H1 (cell line): Measurements from ENCODE around the gene LARP1. TPM values are rescaled to one million over a fixed set of nuclear protein-coding genes. Genes with fewer than 3 reads are reported as not detected.
A peak's percentile ranks its signal among the peaks of the same experiment; 100 is the strongest.

Source experiments
- CTCF ChIA-PET: fragments of 300-600 bp; sonication (Branson Sonifier 250); formaldehyde crosslinking; loops from one replicate; lab custom pipeline; 2021; ENCODE audit not compliant: partially characterized antibody; lab: Charles Lee
- POLR2A ChIA-PET: fragments of 300-600 bp; sonication (Branson Sonifier 250); formaldehyde crosslinking; loops from one replicate; lab custom pipeline; 2021; ENCODE audit warnings: inconsistent platforms; ENCODE audit not compliant: partially characterized antibody; lab: Charles Lee
- DNase-seq, 2 experiments: peaks; one replicate each; pipeline versions ENCODE4 v3.0.0 to v3.0.0-alpha.2; 2010 to 2022; ENCODE audit warnings: low spot score in 2 of 2, low read depth in 1 of 2, mixed read lengths in 1 of 2
- FAIRE-seq: peaks from 2 replicates; lab custom pipeline; 2011; peaks lifted over from hg19 to GRCh38; lab: Jason Lieb, UNC
- H2AFZ ChIP-seq: 2 replicates; pipeline ENCODE4 v1.8.1; 2012; ENCODE audit warnings: low read length, inconsistent platforms
- H2AK5ac ChIP-seq: 2 replicates; pipeline ENCODE4 v1.6.1; 2013; ENCODE audit warnings: low read depth, low read length
- H2BK120ac ChIP-seq: replicated peaks from 2 replicates; pipeline ENCODE3; 2013; ENCODE audit warnings: low read depth, low read length, inconsistent platforms
- H2BK12ac ChIP-seq: 2 replicates; pipeline ENCODE4 v1.6.1; 2013; ENCODE audit warnings: low read depth, low read length
- H2BK15ac ChIP-seq: 2 replicates; pipeline ENCODE4 v1.6.1; 2013; ENCODE audit warnings: low read length
- H2BK20ac ChIP-seq: 2 replicates; pipeline ENCODE4 v1.6.1; 2013; ENCODE audit warnings: low read length
- H2BK5ac ChIP-seq: 2 replicates; pipeline ENCODE4 v1.6.1; 2013; ENCODE audit warnings: low read depth, low read length
- H3K14ac ChIP-seq: 2 replicates; pipeline ENCODE4 v1.6.1; 2013; ENCODE audit warnings: inconsistent platforms; ENCODE audit not compliant: insufficient read length
- H3K18ac ChIP-seq: 2 replicates; pipeline ENCODE4 v1.6.1; 2013; ENCODE audit warnings: low read length; ENCODE audit errors: extremely low read depth
- H3K23ac ChIP-seq: 2 replicates; pipeline ENCODE4 v1.6.1; 2013; ENCODE audit warnings: inconsistent platforms; ENCODE audit not compliant: insufficient read length
- H3K23me2 ChIP-seq: 2 replicates; pipeline ENCODE4 v1.6.1; 2013; ENCODE audit warnings: low read depth, low read length
- H3K27ac ChIP-seq: 2 replicates; pipeline ENCODE4 v1.6.1; 2011; ENCODE audit warnings: low read depth, low read length, inconsistent platforms
- H3K27me3 ChIP-seq, 4 experiments: replicated peaks in 1 of 4; 1 replicate in 1 of 4; 2 replicates in 3 of 4; pipeline versions ENCODE4 v1.6.1 to v1.8.1; 2011 to 2013; ENCODE audit warnings: low read length in 3 of 4, mild to moderate bottlenecking in 3 of 4, inconsistent platforms in 2 of 4, mixed read lengths in 2 of 4, moderate library complexity in 1 of 4; ENCODE audit not compliant: control insufficient read depth in 3 of 4, insufficient read depth in 3 of 4; ENCODE audit errors: extremely low read depth in 1 of 4
- H3K36me3 ChIP-seq, 4 experiments: 2 replicates each; pipeline versions ENCODE4 v1.6.1 to v1.8.1; 2011 to 2013; ENCODE audit warnings: mild to moderate bottlenecking in 4 of 4, low read length in 3 of 4, moderate library complexity in 2 of 4, control low read depth in 1 of 4, inconsistent platforms in 1 of 4; ENCODE audit not compliant: insufficient read depth in 4 of 4, control insufficient read depth in 2 of 4
- H3K4ac ChIP-seq: replicated peaks from 2 replicates; pipeline ENCODE3; 2013; ENCODE audit warnings: low read length, low read depth, mixed read lengths, inconsistent platforms; ENCODE audit not compliant: insufficient read length
- H3K4me1 ChIP-seq, 4 experiments: replicated peaks in 1 of 4; 1 replicate in 1 of 4; 2 replicates in 3 of 4; pipeline versions ENCODE4 v1.6.1 to v1.8.1; 2011 to 2013; ENCODE audit warnings: low read length in 3 of 4, inconsistent platforms in 2 of 4, mixed read lengths in 1 of 4; ENCODE audit not compliant: insufficient read depth in 4 of 4, control insufficient read depth in 3 of 4
- H3K4me2 ChIP-seq, 2 experiments: 2 replicates each; pipeline versions ENCODE4 v1.6.1 to v1.8.1; 2011 to 2013; ENCODE audit warnings: low read depth in 2 of 2, low read length in 2 of 2, control low read depth in 1 of 2, inconsistent platforms in 1 of 2, mild to moderate bottlenecking in 1 of 2; ENCODE audit not compliant: insufficient read depth in 1 of 2
- H3K4me3 ChIP-seq, 4 experiments: fragments of 200-600, 300-600 bp in 1 of 4; sonication (generic), shearing (Covaris generic), sonication (Bioruptor Twin) in 1 of 4; 2 replicates each; pipeline versions ENCODE4 v1.5.1 to v1.8.1; 2011 to 2016; ENCODE audit warnings: low read length in 4 of 4, low read depth in 3 of 4, control low read depth in 2 of 4, inconsistent platforms in 2 of 4, mild to moderate bottlenecking in 2 of 4, mixed read lengths in 1 of 4, moderate library complexity in 1 of 4; ENCODE audit not compliant: insufficient read depth in 2 of 4; ENCODE audit errors: extremely low read depth in 1 of 4
- H3K56ac ChIP-seq: replicated peaks from 2 replicates; pipeline ENCODE3; 2013; ENCODE audit warnings: low read depth, mild to moderate bottlenecking, mixed read lengths, low read length, inconsistent platforms; ENCODE audit not compliant: insufficient read length
- H3K79me1 ChIP-seq: 2 replicates; pipeline ENCODE4 v1.6.1; 2013; ENCODE audit warnings: low read depth, low read length, control low read depth
- H3K79me2 ChIP-seq, 2 experiments: 2 replicates each; pipeline versions ENCODE4 v1.6.1 to v1.8.1; 2012 to 2013; ENCODE audit warnings: low read length in 2 of 2, mild to moderate bottlenecking in 2 of 2, inconsistent platforms in 1 of 2; ENCODE audit not compliant: insufficient read depth in 2 of 2, control insufficient read depth in 1 of 2
- H3K9ac ChIP-seq, 4 experiments: replicated peaks in 1 of 4; 1 replicate in 1 of 4; 2 replicates in 3 of 4; pipeline versions ENCODE4 v1.6.1 to v1.8.1; 2011 to 2013; ENCODE audit warnings: low read depth in 3 of 4, low read length in 3 of 4, control low read depth in 2 of 4, mild to moderate bottlenecking in 2 of 4, moderate library complexity in 2 of 4, inconsistent platforms in 1 of 4; ENCODE audit errors: extremely low read depth in 1 of 4
- H3K9me3 ChIP-seq, 2 experiments: 2 replicates each; pipeline versions ENCODE4 v1.6.1 to v1.8.1; 2012 to 2013; ENCODE audit warnings: mild to moderate bottlenecking in 2 of 2, moderate library complexity in 2 of 2, control low read depth in 1 of 2, inconsistent platforms in 1 of 2, low read depth in 1 of 2, low read length in 1 of 2, mixed read lengths in 1 of 2; ENCODE audit not compliant: insufficient read depth in 2 of 2
- H4K20me1 ChIP-seq, 2 experiments: replicated peaks in 1 of 2; 2 replicates each; pipeline versions ENCODE3 to v1.8.1; 2011 to 2013; ENCODE audit warnings: inconsistent platforms in 2 of 2, low read length in 2 of 2, mild to moderate bottlenecking in 1 of 2; ENCODE audit not compliant: insufficient read depth in 2 of 2, control insufficient read depth in 1 of 2
- H4K5ac ChIP-seq: 2 replicates; pipeline ENCODE4 v1.6.1; 2013; ENCODE audit warnings: low read length, low read depth, mixed read lengths, inconsistent platforms; ENCODE audit not compliant: insufficient read length
- H4K8ac ChIP-seq: 2 replicates; pipeline ENCODE4 v1.8.0; 2013; ENCODE audit warnings: mild to moderate bottlenecking, moderate library complexity, low read length, inconsistent platforms; ENCODE audit not compliant: insufficient read depth; ENCODE audit errors: extremely low read depth
- H4K91ac ChIP-seq: replicated peaks from 2 replicates; pipeline ENCODE3; 2013; ENCODE audit warnings: low read length, mixed read lengths, inconsistent platforms; ENCODE audit not compliant: insufficient read length
- KDM4A ChIP-seq: IDR thresholded peaks from one replicate; pipeline ENCODE4 v1.7.1; 2012; ENCODE audit warnings: low read depth, mild to moderate bottlenecking, moderate library complexity, low read length, inconsistent platforms; ENCODE audit not compliant: severe bottlenecking
- RAD21 ChIP-seq, 2 experiments: IDR thresholded peaks in 1 of 2; conservative IDR thresholded peaks in 1 of 2; 2 replicates each; pipeline ENCODE4 v1.6.1; 2011; ENCODE audit warnings: low read depth in 2 of 2, low read length in 2 of 2, improper control_type of control experiment in 1 of 2, inconsistent platforms in 1 of 2, mild to moderate bottlenecking in 1 of 2, moderate library complexity in 1 of 2
- TAF7 ChIP-seq: optimal IDR thresholded peaks from 2 replicates; pipeline ENCODE3; 2011; ENCODE audit warnings: low read depth, mild to moderate bottlenecking, inconsistent platforms, low read length, moderate library complexity, borderline replicate concordance
- WGBS, 2 experiments: shearing (Covaris generic) in 1 of 2; methylation state at CpG; one replicate each; pipeline versions ENCODE4 v1.1.6 to v1.1.7; 2013 to 2015; ENCODE audit warnings: low lambda C conversion rate in 2 of 2, mixed read lengths in 2 of 2, inconsistent platforms in 1 of 2, low coverage in 1 of 2, missing lambda C conversion rate in 1 of 2; ENCODE audit not compliant: insufficient replicate concordance in 2 of 2, insufficient coverage in 1 of 2, insufficient read length in 1 of 2; ENCODE audit errors: extremely low coverage in 1 of 2, missing lambda C conversion rate in 1 of 2; 5-methylcytosine and 5-hydroxymethylcytosine counted together
- long read RNA-seq, 2 experiments: library from RNA in 1 of 2; library from capped mRNA in 1 of 2; stranded (forward); transcript quantifications; one replicate each; pipeline ENCODE4 v2.0.0, GENCODE V29; 2021; ENCODE audit warnings: inconsistent platforms in 1 of 2
- polyA minus RNA-seq, 3 experiments: library from RNA; depleted of rRNA, polyadenylated mRNA; stranded (reverse); fragments of >200 nt; gene quantifications; 1 replicate in 2 of 3; 2 replicates in 1 of 3; pipeline ENCODE4 v1.2.3, GENCODE V29; 2011
- polyA plus RNA-seq, 7 experiments: library from polyadenylated mRNA; depleted of rRNA in 3 of 7; stranded (reverse) in 5 of 7; unstranded in 2 of 7; fragments of >200 nt in 5 of 7; fragments of 200-250 nt in 2 of 7; gene quantifications; 1 replicate in 5 of 7; 2 replicates in 1 of 7; 4 replicates in 1 of 7; pipeline versions ENCODE4 v1.2.1 to v1.2.3, GENCODE V29; 2011 to 2013; ENCODE audit warnings: missing spikeins in 2 of 7, mixed read lengths in 2 of 7
- total RNA-seq: library from RNA; stranded (reverse); fragmentation: NEBNext Ultra II Directional; extraction: Animal tissue kit (Norgen Biotek cat#: 25700); gene quantifications from 2 replicates; pipeline ENCODE4 v1.2.1, GENCODE V29; 2021

LARP1 gene
- total RNA-seq = 409 and 422 TPM in 2 replicates
- 106 and 156 TPM in 2 replicates for polyA plus RNA-seq (2011; rRNA removed)
- 126 TPM for polyA plus RNA-seq (2011; cell fraction: cytosol; rRNA removed)
- polyA plus RNA-seq (2011; cell fraction: nucleus; rRNA removed) = 349 TPM
- polyA plus RNA-seq (2012, experiment 1 of 2) = 181 to 219 TPM (median 186 TPM) in 4 replicates
- 78.9 TPM for polyA plus RNA-seq (2012, experiment 2 of 2)
- polyA plus RNA-seq (2013, experiment 1 of 2) = 201 TPM
- polyA plus RNA-seq (2013, experiment 2 of 2) = 196 TPM
- 223 and 225 TPM in 2 replicates for polyA minus RNA-seq (2011; rRNA and poly(A)+ RNA removed)
- polyA minus RNA-seq (2011; cell fraction: cytosol; rRNA and poly(A)+ RNA removed) = 149 TPM
- 253 TPM for polyA minus RNA-seq (2011; cell fraction: nucleus; rRNA and poly(A)+ RNA removed)
- long read RNA-seq, experiment 1, partial matches to known transcripts = 14 of 82 reads
- long read RNA-seq, experiment 1, other reads (novel, unspliced or antisense) = 68 of 82 reads
- long read RNA-seq, experiment 2, partial matches to known transcripts = 0 of 6 reads
- long read RNA-seq, experiment 2, other reads (novel, unspliced or antisense) = 6 of 6 reads

DNA sequence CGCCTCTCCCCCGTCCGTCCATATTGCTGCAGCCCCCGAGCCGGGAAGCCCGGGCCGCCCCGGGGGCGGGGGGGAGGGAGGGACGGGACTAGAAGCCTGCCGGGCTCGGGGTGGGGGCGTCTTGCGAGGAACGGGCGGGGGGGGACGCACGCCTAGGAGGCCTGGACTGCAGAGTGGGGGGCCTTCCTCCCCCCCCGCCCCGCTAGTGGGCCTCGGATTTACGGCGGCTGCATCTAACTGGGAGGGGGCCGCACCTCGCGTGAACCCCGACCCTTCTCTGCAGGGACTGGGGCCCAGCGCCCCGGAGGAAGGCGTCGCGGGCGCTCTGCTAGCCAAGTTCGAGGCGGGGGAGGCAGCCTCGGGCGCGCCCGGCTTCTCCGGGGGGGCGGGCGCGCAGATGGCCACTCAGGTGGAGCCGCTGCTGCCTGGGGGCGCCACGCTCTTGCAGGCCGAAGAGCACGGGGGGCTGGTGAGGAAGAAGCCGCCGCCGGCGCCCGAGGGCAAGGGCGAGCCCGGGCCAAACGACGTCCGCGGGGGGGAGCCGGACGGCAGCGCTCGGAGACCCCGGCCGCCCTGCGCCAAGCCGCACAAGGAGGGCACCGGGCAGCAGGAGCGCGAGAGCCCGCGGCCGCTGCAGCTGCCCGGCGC, at the start of gene LARP1:
Gene LARP1, plus strand, starts transcription at position 17 of the 648 bp plus-strand sequence. Its CDS starts 381 bp downstream, at position 398.
- Histone ChIP-seq H3K4me3 (peak within 1 kb of the TSS; percentile 66 to 98 (median 94)), H3K56ac (peak within 1 kb of the TSS; percentile 95), H4K5ac (peak within 1 kb of the TSS; percentile 81), H2BK20ac (0 out of 2 replicates have a peak within 1 kb of the TSS, but pooled peaks have one; percentile 18), H4K8ac (peak within 1 kb of the TSS; percentile 92), H4K20me1 (peaks cover 17 to 19% of the 10 kb centered on the region in 2 experiments), H3K23ac (no peak within 1 kb of the TSS), H3K9ac (peak within 1 kb of the TSS; percentile 83 to 99 (median 86)), H3K4me1 (peaks cover 10 to 23% (median 16%) of the 10 kb centered on the region in 4 experiments), H3K27ac (peak within 1 kb of the TSS; percentile 84; the same call in 1 of the 2 replicates), H2AK5ac (0 out of 2 replicates have a peak within 1 kb of the TSS, but pooled peaks have one; percentile 42), H3K27me3 (no peaks in the 10 kb centered on the region), H2AFZ (no peak within 1 kb of the TSS), H2BK5ac (peak within 1 kb of the TSS; percentile 87), H2BK12ac (peak within 1 kb of the TSS; percentile 68; the same call in 1 of the 2 replicates), H3K9me3 (no peaks in the 10 kb centered on the region), H3K36me3 (no peaks in the 10 kb centered on the region), H3K23me2 (peaks cover 3% of the 10 kb centered on the region; the same call in 1 of the 2 replicates), H3K14ac (no peak within 1 kb of the TSS), H3K4ac (peak within 1 kb of the TSS; percentile 42), H3K4me2 (peak within 1 kb of the TSS; percentile 62 to 88), H3K79me1 (peaks cover 6% of the 10 kb centered on the region; the same call in 1 of the 2 replicates), H3K79me2 (peaks cover 46 to 51% of the 10 kb centered on the region in 2 experiments), H2BK15ac (peak within 1 kb of the TSS; percentile 92), H3K18ac (peak within 1 kb of the TSS; percentile 89), H4K91ac (peak within 1 kb of the TSS; percentile 89), H2BK120ac (no peak within 1 kb of the TSS)
- POLR2A ChIA-PET = interaction anchor here (0.8 to 1.1 kb wide), 5 partner anchors 15 to 101 kb away, joined by 3 to 5 read pairs (median 4); no protein-coding TSS in a partner anchor
- WGBS, 2 experiments = 0% methylated on average over 19 of the region's 75 CpGs; no CpG with 5 or more reads in 1 of the 2 experiments
- CTCF ChIA-PET = no interaction called here
- no peak for DNase-seq
- FAIRE-seq = no peak
- peak; percentile 39 for TF ChIP-seq KDM4A
- TF ChIP-seq RAD21 (IDR thresholded peaks at IDR 0.05 in 1 of 2, conservative IDR thresholded peaks at IDR 0.05 in 1 of 2; ENCODE audit: low read depth in 2 of 2, low read length in 2 of 2) = no peak
- peak; percentile 66 for TF ChIP-seq TAF7
